AG08396 (cell line): ENCODE measurements around the gene INO80.
A peak's percentile ranks its signal among the peaks of the same experiment; 100 is the strongest.
"Not testable (repeated sequence)": the region's sequence is repeated elsewhere in the genome, so short reads cannot be mapped to it uniquely, and the experiment has no call there.

ENCODE experiments used
- DNase-seq: peaks from one replicate; pipeline ENCODE4 v3.0.0; 2012; ENCODE audit warnings: low spot score, mixed read lengths

Gene INO80

DNA sequence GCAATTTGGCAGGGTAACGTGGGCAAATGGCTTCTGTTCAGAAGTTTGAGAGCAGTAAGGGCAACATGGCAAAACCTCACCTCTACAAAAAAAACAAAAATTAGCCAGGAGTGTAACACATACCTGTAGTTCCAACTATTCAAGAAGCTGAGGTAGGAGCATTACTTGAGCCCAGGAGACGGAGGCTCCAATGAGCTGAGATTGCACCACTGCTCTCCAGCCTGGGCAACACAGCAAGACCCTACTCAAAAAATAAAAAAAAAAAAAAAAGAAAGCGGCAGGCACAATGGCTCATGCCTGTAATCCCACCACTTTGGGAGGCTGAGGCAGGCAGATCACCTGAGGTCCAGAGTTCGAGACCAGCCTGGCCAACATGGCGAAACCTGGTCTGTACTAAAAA lies 5.9 kb upstream of the INO80 start:
- no peak for DNase-seq

GRCh38 chr15:41116962-41117252 lies 827 bp upstream of the INO80 start:
- no peak for DNase-seq

DNA sequence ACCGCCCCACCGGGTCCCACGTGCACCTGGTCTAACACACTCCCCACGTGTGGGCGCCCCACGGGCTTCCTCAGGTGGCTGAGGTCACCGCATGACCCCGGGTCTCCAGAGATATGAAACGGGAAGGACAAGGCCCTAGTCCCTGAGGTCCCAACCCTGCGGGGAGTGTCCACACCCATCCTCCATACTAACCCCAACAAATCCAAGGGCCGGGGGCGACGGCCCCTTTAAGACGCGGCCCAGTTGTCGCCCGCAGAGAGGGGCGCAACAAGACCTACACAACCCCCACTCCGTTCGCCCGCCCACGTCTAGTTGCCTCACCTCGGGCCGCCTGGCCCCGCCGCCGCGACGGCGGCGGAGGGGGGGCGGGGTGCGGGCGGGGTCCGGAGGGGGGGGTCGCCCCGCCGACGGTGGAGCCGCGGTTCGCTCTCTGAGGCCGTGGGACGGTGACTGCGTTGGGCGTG lies 396 bp downstream of the INO80 start:
- DNase-seq = peak; percentile 80

- DNase-seq = peak; percentile 26
These were observed 874 bp downstream of the INO80 start for GRCh38 chr15:41115161-41115651.

GRCh38 chr15:41106947-41107346 lies 9.1 kb downstream of the INO80 start:
- no peak for DNase-seq

DNA sequence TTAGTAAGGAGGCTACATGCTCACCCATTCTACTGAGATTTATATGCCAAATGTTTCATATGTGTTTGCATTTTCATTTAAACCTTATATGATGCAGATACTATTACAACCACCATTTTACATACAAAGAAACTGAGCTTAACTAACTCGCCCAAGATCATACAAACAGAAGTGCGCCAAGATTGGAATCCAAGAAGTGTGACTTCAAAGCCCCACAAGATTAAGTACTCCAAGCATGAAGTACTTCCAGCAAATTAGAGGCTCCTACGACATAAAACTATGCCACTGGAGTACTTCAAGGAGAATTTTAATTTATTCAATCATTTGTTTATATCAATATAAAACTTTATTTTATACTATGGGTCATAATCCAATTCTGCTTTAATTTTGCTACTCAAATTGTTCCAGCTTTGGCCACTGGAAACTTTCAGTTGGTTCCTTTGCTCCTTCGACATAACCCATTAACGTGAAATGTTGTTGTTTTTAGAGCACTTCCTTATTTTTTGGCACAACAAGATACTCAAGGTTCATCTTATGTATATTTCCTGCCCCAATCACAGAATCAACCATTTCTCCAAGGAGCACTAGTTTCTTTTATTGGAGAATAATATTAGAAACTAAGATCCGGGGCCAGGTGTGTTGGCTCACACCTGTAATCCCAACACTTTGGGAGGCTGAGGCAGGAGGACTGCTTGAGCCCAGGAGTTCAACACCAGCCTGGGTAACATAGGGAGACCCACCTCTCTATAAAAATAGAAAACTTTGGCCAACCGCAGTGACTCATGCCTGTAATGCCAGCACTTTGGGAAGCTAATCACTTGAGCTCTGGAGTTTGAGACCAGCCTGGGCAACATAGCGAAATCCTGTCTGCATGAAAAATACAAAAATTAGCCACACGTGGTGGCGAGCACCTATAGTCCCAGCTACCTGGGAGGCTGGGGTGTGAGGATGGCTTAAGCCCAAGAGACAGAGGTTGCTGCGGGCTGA lies 10.4 kb downstream of the INO80 start:
- no peak for DNase-seq

- peak; percentile 25 for DNase-seq
These were observed 11.8 kb downstream of the INO80 start for GRCh38 chr15:41104234-41104633.

- DNase-seq = no peak
These were observed 13.2 kb downstream of the INO80 start for GRCh38 chr15:41102854-41103253.

DNA sequence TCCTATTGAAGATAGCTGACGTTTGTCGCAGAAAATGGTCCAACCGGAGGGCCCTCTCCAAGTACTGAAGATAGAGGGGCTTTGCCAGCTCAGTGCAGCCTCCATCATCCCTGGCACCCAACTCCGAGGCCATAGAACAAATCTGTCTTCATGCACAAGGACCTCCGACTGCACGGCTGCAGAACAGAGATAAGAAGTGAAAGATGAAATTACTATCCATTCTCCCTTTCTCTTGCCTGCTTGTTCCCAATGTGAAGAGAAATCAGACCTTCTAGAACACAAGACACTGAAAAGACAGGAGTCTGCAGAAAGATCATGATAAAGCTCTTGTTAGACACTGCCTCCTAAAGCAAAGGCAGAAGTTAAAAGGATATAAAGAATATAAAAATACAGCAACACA lies 19.9 kb downstream of the INO80 start:
- no peak for DNase-seq

- DNase-seq = no peak
These were observed 31.1 kb downstream of the INO80 start for GRCh38 chr15:41085029-41085428.

GRCh38 chr15:41080144-41080543 lies 35.9 kb downstream of the INO80 start:
- DNase-seq = no peak

- no peak for DNase-seq
These were observed 36.4 kb downstream of the INO80 start for GRCh38 chr15:41079717-41080116.

DNA sequence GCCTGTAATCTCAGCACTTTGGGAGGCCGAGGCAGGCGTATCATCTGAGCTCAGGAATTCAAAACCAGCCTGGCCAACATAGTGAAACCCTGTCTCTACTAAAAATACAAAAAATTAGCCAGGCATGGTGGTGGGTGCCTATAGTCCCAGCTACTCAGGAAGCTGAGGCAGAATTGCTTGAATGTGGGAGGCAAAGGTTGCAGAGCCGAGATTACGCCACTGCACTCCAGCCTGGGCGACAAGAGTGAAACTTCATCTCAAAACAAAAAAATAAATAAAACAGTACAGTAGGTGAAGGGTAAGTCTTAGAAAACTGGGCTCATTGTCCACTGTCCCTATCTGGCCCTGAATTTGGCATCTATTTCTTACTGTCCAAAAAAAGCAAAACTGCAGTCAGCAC lies 37.2 kb downstream of the INO80 start:
- DNase-seq = not testable (repeated sequence)

DNA sequence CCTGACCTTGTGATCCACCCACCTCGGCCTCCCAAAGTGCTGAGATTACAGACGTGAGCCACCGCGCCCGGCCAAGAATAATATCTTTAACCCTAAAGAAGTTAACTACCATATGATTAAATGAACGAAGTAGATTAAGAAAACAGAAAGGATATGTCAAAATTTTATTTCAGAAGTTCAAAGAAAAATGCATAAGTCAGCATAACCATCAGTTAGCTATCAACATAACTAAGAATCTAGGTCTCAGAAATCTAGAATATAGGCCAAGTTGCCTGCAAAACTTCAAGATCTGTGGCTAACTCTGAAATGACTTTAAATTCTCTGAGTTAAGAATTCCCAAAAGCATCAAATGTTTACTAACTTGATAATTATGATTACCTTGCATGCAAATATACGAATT lies 38.0 kb downstream of the INO80 start:
- no peak for DNase-seq

DNA sequence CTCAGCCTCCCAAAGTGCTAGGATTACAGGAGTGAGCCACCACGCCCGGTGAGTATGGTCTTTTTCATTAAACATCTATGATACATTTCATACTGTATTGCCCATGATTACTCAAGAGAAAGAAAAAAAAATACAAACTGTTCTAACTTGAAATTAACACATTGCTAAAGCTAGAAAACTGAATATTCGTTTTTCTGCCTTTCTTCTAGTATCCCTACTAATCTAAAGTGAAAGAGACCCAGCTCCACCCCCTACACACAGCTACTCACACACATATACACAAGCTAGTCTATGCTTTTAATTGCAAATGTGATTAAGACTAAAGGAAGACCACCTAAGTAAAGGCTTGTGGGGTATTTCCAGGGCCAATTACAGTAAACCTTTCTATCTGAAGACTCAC lies 43.1 kb downstream of the INO80 start:
- no peak for DNase-seq

GRCh38 chr15:41072013-41072412 lies 44.1 kb downstream of the INO80 start:
- no peak for DNase-seq

- no peak for DNase-seq
These were observed 49.6 kb downstream of the INO80 start for GRCh38 chr15:41066516-41066915.

GRCh38 chr15:41061667-41062066 lies 54.4 kb downstream of the INO80 start:
- DNase-seq = no peak

- no peak for DNase-seq
These were observed 55.6 kb downstream of the INO80 start for GRCh38 chr15:41060505-41060904.

DNA sequence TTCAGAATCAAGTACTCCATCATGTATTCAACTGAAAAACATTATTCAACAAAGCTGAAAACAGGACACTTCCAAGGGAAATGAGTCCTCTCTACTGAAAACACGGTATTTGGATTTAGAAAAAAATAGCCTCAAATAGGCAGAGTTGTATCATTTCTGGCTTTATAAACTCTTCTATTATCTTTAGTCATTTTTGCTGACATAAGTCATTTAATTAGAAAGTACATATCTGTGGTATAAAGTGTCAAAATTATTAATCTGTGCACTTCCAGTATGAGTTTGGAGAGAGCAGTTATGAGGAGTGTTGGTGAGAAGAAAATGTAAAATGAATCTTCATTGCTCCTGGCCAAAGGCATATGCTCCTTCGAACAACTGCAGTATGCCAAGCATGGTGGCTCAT lies 59.3 kb downstream of the INO80 start:
- DNase-seq = no peak

- DNase-seq = no peak
These were observed 60.4 kb downstream of the INO80 start for GRCh38 chr15:41055706-41056105.

DNA sequence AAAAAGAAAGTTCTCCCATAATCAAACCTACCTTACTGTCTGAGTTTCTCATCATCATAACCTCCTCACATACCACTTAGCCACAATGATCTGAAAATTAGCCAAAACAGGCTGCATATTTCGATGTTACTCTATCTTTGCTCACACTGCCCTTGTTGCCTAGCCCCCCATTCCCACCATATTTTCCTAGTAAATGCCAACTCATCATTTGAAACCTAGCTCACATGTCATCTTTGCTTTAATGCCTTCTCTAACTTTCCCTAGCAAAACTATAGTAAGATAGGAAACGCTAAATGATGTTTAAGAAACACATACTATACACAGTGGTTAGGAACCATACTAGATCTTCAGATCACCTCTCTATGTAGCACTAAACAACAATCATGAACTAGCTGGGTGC lies 64.9 kb downstream of the INO80 start:
- no peak for DNase-seq

GRCh38 chr15:41048852-41049251 lies 67.2 kb downstream of the INO80 start:
- DNase-seq = no peak

DNA sequence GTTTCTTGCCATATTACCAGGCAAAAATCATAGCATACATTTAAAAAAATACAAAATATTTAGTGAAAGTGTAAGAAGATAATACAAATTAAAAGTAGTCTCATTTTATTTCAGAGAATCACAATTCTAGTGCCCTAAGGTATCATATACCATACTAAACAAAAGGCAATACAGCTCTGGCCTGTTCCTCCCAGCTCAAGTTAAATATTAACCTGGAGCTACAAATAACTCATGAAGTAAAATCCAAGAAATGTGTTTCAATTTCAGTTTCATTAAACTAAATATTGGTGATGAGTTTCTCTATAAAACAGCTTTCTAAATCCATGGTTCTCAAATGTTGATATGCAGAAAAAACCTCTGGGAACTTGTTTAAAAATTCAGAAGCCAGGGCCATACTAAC lies 67.7 kb downstream of the INO80 start:
- no peak for DNase-seq
